PC-3 (cell line): ENCODE results near the gene WNT5B. TPM values are rescaled to one million over a fixed set of nuclear protein-coding genes. Genes with fewer than 3 reads are reported as not detected.

Source experiments
- ATAC-seq: fragments of 200-7000 bp; cut with Tn5 transposase; 2 replicates; pipeline ENCODE4 v1.9.1; 2020; ENCODE audit warnings: mild to moderate bottlenecking, moderate library complexity
- BruUV-seq: library from RNA; stranded (reverse); fragments of 400-500 nt; replicated peaks from 2 replicates; lab custom pipeline; 2021; lab: Mats Ljungman, UMichigan
- CTCF ChIA-PET: fragments of 300-600 bp; sonication (Branson Sonifier 250); formaldehyde crosslinking; loops from one replicate; lab custom pipeline; 2022; ENCODE audit warnings: antibody characterized with exemption; lab: Charles Lee
- POLR2A ChIA-PET: fragments of 300-600 bp; sonication (Branson Sonifier 250); formaldehyde crosslinking; loops from one replicate; lab custom pipeline; 2022; ENCODE audit warnings: antibody characterized with exemption; ENCODE audit not compliant: unreplicated experiment; lab: Charles Lee
- DNase-seq: peaks from one replicate; pipeline ENCODE4 v3.0.0-alpha.2; 2015
- H2AFZ ChIP-seq: fragments of 300-600 bp; sonication (generic); 2 replicates; pipeline ENCODE4 v1.6.0; 2016; ENCODE audit warnings: antibody characterized with exemption, low read length
- H3F3A ChIP-seq: fragments of 300-600 bp; sonication (generic); one replicate; pipeline ENCODE4 v1.6.0; 2017; ENCODE audit warnings: antibody characterized with exemption, low read length, control low read depth, mild to moderate bottlenecking; ENCODE audit not compliant: unreplicated experiment
- H3K27ac ChIP-seq: fragments of 300-600 bp; sonication (generic); 2 replicates; pipeline ENCODE4 v1.5.1; 2016; ENCODE audit warnings: mild to moderate bottlenecking, low read length
- H3K27me3 ChIP-seq: fragments of 300-600 bp; sonication (generic); 2 replicates; pipeline ENCODE4 v1.6.1; 2016; ENCODE audit warnings: low read length, mixed read lengths
- H3K36me3 ChIP-seq: fragments of 300-600 bp; sonication (generic); 2 replicates; pipeline ENCODE4 v1.6.1; 2016; ENCODE audit warnings: low read depth, mixed run types, low read length, mixed read lengths
- H3K4me1 ChIP-seq: fragments of 300-600 bp; sonication (generic); 2 replicates; pipeline ENCODE4 v1.5.1; 2016; ENCODE audit warnings: low read length; ENCODE audit not compliant: insufficient read depth
- H3K4me2 ChIP-seq: fragments of 300-600 bp; sonication (generic); 2 replicates; pipeline ENCODE4 v1.6.0; 2016; ENCODE audit warnings: low read length
- H3K4me3 ChIP-seq: fragments of 300-600 bp; sonication (generic); 2 replicates; pipeline ENCODE4 v1.5.1; 2016; ENCODE audit warnings: mild to moderate bottlenecking, low read length, mixed read lengths
- H3K79me2 ChIP-seq: fragments of 300-600 bp; sonication (generic); 2 replicates; pipeline ENCODE4 v1.6.1; 2017; ENCODE audit warnings: low read length, mixed read lengths
- H3K9ac ChIP-seq: fragments of 300-600 bp; sonication (generic); 2 replicates; pipeline ENCODE4 v1.6.0; 2016; ENCODE audit warnings: mild to moderate bottlenecking, low read length
- H3K9me2 ChIP-seq: fragments of 300-600 bp; sonication (generic); replicated peaks from 2 replicates; pipeline ENCODE4 v1.6.1; 2016; ENCODE audit warnings: mixed run types, low read length, mixed read lengths
- H3K9me3 ChIP-seq: fragments of 300-600 bp; sonication (generic); 2 replicates; pipeline ENCODE4 v1.6.1; 2016; ENCODE audit warnings: low read length, mixed read lengths
- H4K20me1 ChIP-seq: fragments of 300-600 bp; sonication (generic); 2 replicates; pipeline ENCODE4 v1.6.1; 2016; ENCODE audit warnings: low read length, mixed read lengths
- CTCF ChIP-seq: fragments of 300-600 bp; sonication (generic); conservative IDR thresholded peaks from 2 replicates; pipeline ENCODE4 v1.5.1; 2017; ENCODE audit warnings: antibody characterized with exemption, low read depth, mild to moderate bottlenecking, low read length
- EZH2 ChIP-seq: fragments of 300-600 bp; sonication (generic); IDR thresholded peaks from one replicate; pipeline ENCODE4 v1.6.1; 2017; ENCODE audit warnings: antibody characterized with exemption, mild to moderate bottlenecking, low read length; ENCODE audit not compliant: unreplicated experiment
- EZH2phosphoT487 ChIP-seq: fragments of 300-600 bp; sonication (generic); IDR thresholded peaks from 2 replicates; pipeline ENCODE4 v1.6.1; 2018; ENCODE audit warnings: mild to moderate bottlenecking, antibody characterized with exemption, low read length, borderline replicate concordance
- intact Hi-C: fragments of 100-400 bp; cut with micrococcal nuclease; formaldehyde crosslinking; loops from 2 replicates; pipeline ENCODE4 v1.9.0; 2023
- total RNA-seq: library from RNA; depleted of rRNA; stranded (reverse); fragments of >200 nt; gene quantifications from 2 replicates; pipeline ENCODE4 v1.2.3, GENCODE V29; 2014

WNT5B gene
- total RNA-seq, 1 experiment from 2014 or later = 2.2 TPM

- Histone ChIP-seq H3K27ac (peak overlapping the region; percentile 45), H3K9me2 (no peaks in the 10 kb centered on the region), H3K36me3 (no peaks in the 10 kb centered on the region), H3K79me2 (peaks cover 63% of the 10 kb centered on the region), H3K4me3 (peak overlapping the region; percentile 31; the same call in 1 of the 2 replicates), H4K20me1 (peaks cover 29% of the 10 kb centered on the region), H3K9ac (no peak overlapping the region), H2AFZ (0 out of 2 replicates have a peak overlapping the region, but pooled peaks have one; percentile 6), H3K9me3 (no peaks in the 10 kb centered on the region), H3K27me3 (no peaks in the 10 kb centered on the region), H3F3A (no peaks in the 10 kb centered on the region), H3K4me1 (peaks cover 40% of the 10 kb centered on the region), H3K4me2 (peak overlapping the region; percentile 64)
- BruUV-seq = no TSS peak
- ATAC-seq (no peak; the same call in 1 of the 2 replicates), DNase-seq (peak; percentile 13)
- CTCF ChIA-PET = no interaction called here
- POLR2A ChIA-PET = interaction anchor here (0.5 kb wide), 1 partner anchor 236 kb away, joined by 11 read pairs; no protein-coding TSS in a partner anchor
- TF ChIP-seq EZH2 (no peak), EZH2phosphoT487 (no peak), CTCF (no peak)
- intact Hi-C loops = loop anchor here (10.0 kb wide), 1 partner anchor 1014 kb away; no protein-coding TSS in a partner anchor
Measured at GRCh38 chr12:1588575-1588947, 40.5 kb upstream of the WNT5B start.

GRCh38 chr12:1590221-1590979 lies 38.6 kb upstream of the WNT5B start:
- intact Hi-C loops = no loop called here
- DNase-seq (no peak), ATAC-seq (no peak)
- no peak for TF ChIP-seq CTCF
- no peak for TF ChIP-seq EZH2phosphoT487
- no peak for TF ChIP-seq EZH2
- H3K9me3 ChIP-seq = no peaks in the 10 kb centered on the region
- no peak overlapping the region for H3K27ac ChIP-seq
- H4K20me1 ChIP-seq = peaks cover 30% of the 10 kb centered on the region
- peak overlapping the region; percentile 71 for H3K4me3 ChIP-seq
- no peaks in the 10 kb centered on the region for H3K36me3 ChIP-seq
- no peak overlapping the region for H3K9ac ChIP-seq
- H3K4me1 ChIP-seq = peaks cover 45% of the 10 kb centered on the region
- H3K79me2 ChIP-seq = peaks cover 66% of the 10 kb centered on the region
- ChIA-PET POLR2A (no interaction called here), CTCF (no interaction called here)
- no peaks in the 10 kb centered on the region for H3K9me2 ChIP-seq
- H3K4me2 ChIP-seq = peak overlapping the region; percentile 100
- no peak overlapping the region for H2AFZ ChIP-seq
- H3K27me3 ChIP-seq = no peaks in the 10 kb centered on the region
- H3F3A ChIP-seq = no peaks in the 10 kb centered on the region
- BruUV-seq = no TSS peak

DNA sequence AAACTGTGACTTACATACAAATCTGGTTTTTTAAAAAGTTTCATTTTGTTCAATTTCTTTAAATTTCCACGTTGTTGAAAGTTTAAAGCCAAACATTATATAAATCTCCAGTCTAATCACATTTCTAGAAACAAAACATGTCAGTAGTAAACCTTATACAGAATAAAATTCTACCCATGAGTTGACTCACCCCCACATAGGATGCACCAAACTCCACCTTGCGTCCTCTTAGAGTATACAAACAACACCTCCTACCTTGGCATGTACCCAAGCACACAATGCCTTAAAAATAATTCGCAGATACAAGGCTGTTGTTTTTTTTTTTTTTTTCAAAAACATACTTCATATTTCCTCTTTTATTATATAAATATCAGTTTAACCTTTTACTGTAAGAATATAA lies 38.0 kb upstream of the WNT5B start:
- DNase-seq = peak; percentile 59
- TF ChIP-seq EZH2 (no peak), CTCF (peak; percentile 20; the same call in 1 of the 2 replicates), EZH2phosphoT487 (no peak)
- POLR2A ChIA-PET = no interaction called here
- Histone ChIP-seq H3F3A (no peaks in the 10 kb centered on the region), H3K27ac (no peak overlapping the region), H3K9me3 (no peaks in the 10 kb centered on the region), H3K27me3 (no peaks in the 10 kb centered on the region), H2AFZ (no peak overlapping the region), H4K20me1 (peaks cover 30% of the 10 kb centered on the region), H3K9me2 (no peaks in the 10 kb centered on the region), H3K4me2 (peak overlapping the region; percentile 100), H3K36me3 (no peaks in the 10 kb centered on the region), H3K79me2 (peaks cover 66% of the 10 kb centered on the region), H3K9ac (no peak overlapping the region), H3K4me3 (peak overlapping the region; percentile 71), H3K4me1 (peaks cover 47% of the 10 kb centered on the region)
- intact Hi-C loops = no loop called here
- CTCF ChIA-PET = no interaction called here
- no peak for ATAC-seq
- no TSS peak for BruUV-seq
